ENCODE results near the gene STMND1. TPM values are rescaled to one million over a fixed set of nuclear protein-coding genes. Genes with fewer than 3 reads are reported as not detected.

The STMND1 gene
- polyA plus RNA-seq, 1 donor from 2014 or later, result 0.59 TPM

DNA sequence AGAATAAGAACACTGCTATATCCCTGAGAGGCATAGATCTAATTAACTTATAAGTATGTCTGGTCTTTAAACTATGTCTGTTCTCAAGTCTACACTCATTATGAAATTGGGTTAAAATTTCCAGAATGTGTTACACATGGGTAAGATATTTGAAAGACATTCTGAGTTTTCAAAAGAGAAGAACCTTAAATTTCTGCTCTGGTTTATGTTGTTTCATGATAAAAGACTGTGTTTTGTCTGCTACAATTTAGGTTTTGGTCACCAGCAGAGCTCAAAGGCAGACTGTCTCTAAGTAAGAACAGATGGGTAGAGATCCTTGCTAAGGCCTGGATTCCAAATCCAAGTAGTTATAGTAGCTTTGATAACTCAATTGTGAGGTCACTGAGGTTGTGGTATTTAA is 6.0 kb downstream of the STMND1 start:
- H3K4me2 ChIP-seq (ENCODE audit: low read length), result no peak overlapping the region
- H3K9ac ChIP-seq (ENCODE audit: low read length), result no peak overlapping the region
- H3K79me2 ChIP-seq (replicated peaks; ENCODE audit: insufficient read depth, low read length), result no peaks in the 10 kb centered on the region
- no peaks in the 10 kb centered on the region for H3K9me3 ChIP-seq (ENCODE audit: low read length)
- no peak overlapping the region for H3K4me3 ChIP-seq (ENCODE audit: low read length)
- no peak overlapping the region for H2AFZ ChIP-seq (ENCODE audit: low read depth, low read length)
- TF ChIP-seq, protein P1, sequence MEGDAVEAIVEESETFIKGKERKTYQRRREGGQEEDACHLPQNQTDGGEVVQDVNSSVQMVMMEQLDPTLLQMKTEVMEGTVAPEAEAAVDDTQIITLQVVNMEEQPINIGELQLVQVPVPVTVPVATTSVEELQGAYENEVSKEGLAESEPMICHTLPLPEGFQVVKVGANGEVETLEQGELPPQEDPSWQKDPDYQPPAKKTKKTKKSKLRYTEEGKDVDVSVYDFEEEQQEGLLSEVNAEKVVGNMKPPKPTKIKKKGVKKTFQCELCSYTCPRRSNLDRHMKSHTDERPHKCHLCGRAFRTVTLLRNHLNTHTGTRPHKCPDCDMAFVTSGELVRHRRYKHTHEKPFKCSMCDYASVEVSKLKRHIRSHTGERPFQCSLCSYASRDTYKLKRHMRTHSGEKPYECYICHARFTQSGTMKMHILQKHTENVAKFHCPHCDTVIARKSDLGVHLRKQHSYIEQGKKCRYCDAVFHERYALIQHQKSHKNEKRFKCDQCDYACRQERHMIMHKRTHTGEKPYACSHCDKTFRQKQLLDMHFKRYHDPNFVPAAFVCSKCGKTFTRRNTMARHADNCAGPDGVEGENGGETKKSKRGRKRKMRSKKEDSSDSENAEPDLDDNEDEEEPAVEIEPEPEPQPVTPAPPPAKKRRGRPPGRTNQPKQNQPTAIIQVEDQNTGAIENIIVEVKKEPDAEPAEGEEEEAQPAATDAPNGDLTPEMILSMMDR (IDR thresholded peaks at IDR 0.05; ENCODE audit: poor library complexity, severe bottlenecking), result no peak
- TF ChIP-seq, protein P2, sequence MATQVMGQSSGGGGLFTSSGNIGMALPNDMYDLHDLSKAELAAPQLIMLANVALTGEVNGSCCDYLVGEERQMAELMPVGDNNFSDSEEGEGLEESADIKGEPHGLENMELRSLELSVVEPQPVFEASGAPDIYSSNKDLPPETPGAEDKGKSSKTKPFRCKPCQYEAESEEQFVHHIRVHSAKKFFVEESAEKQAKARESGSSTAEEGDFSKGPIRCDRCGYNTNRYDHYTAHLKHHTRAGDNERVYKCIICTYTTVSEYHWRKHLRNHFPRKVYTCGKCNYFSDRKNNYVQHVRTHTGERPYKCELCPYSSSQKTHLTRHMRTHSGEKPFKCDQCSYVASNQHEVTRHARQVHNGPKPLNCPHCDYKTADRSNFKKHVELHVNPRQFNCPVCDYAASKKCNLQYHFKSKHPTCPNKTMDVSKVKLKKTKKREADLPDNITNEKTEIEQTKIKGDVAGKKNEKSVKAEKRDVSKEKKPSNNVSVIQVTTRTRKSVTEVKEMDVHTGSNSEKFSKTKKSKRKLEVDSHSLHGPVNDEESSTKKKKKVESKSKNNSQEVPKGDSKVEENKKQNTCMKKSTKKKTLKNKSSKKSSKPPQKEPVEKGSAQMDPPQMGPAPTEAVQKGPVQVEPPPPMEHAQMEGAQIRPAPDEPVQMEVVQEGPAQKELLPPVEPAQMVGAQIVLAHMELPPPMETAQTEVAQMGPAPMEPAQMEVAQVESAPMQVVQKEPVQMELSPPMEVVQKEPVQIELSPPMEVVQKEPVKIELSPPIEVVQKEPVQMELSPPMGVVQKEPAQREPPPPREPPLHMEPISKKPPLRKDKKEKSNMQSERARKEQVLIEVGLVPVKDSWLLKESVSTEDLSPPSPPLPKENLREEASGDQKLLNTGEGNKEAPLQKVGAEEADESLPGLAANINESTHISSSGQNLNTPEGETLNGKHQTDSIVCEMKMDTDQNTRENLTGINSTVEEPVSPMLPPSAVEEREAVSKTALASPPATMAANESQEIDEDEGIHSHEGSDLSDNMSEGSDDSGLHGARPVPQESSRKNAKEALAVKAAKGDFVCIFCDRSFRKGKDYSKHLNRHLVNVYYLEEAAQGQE (IDR thresholded peaks at IDR 0.05; ENCODE audit: borderline replicate concordance), result no peak
- no peak for TF ChIP-seq POLR2AphosphoS5 (IDR thresholded peaks at IDR 0.05)
- H3K27me3 ChIP-seq (ENCODE audit: insufficient read depth, low read depth, low read length), result peaks cover 4% of the 10 kb centered on the region
- H3K27ac ChIP-seq (ENCODE audit: low read length), result no peak overlapping the region
- H4K20me1 ChIP-seq (ENCODE audit: insufficient read depth), result no peaks in the 10 kb centered on the region
- H3F3A ChIP-seq (ENCODE audit: insufficient read depth, low read length, poor library complexity, severe bottlenecking), result no peaks in the 10 kb centered on the region
- no peaks in the 10 kb centered on the region for H3K9me2 ChIP-seq (ENCODE audit: insufficient read depth, low read length)
- H3K36me3 ChIP-seq (ENCODE audit: insufficient read depth, low read length), result no peaks in the 10 kb centered on the region

DNA sequence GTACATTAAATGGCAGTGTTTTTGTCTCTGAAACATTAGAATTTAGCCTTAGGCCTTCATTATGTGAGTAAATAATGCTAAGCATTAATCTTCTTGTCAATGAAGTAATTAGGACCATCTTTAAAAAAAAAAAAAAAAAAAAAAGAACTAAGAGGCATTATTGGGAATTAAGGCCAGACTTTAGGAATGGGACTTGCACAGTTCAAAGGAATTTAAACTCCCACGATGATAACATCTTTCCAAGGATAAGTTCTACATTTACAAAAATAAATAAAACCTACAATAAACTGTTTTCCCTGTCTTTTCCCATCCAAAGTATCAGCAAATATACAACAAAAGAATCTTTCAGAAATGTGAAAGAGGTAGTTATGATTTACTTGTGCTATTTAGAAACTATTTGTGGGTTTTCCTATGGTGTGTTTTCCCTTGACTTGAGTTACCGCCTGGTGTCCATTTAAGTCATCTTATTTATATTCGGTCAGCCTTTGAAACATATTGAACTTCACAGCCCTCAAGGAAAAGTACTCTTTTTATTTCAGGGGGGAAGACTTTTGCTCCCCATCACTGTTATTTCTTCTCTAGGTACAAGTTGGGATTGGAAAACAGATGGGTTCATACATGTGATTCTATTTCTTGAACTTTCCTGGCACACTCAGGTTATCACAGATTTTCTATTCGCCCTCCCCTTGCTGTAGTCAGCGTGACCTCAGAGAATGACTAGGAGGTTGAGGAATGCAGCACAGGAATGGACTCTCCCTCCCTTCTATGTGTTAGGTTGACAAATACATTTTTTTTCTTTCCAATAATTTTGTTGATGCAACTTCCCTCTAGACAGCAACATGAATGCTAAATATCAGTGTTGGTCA is 13.6 kb downstream of the STMND1 start:
- H3K9me2 ChIP-seq (ENCODE audit: insufficient read depth, low read length), result no peaks in the 10 kb centered on the region
- H3K79me2 ChIP-seq (replicated peaks; ENCODE audit: insufficient read depth, low read length), result no peaks in the 10 kb centered on the region
- H3K9ac ChIP-seq (ENCODE audit: low read length), result no peak overlapping the region
- no peaks in the 10 kb centered on the region for H3K9me3 ChIP-seq (ENCODE audit: low read length)
- H3K4me3 ChIP-seq (ENCODE audit: low read length), result no peak overlapping the region
- H4K20me1 ChIP-seq (ENCODE audit: insufficient read depth), result no peaks in the 10 kb centered on the region
- H2AFZ ChIP-seq (ENCODE audit: low read depth, low read length), result no peak overlapping the region
- no peaks in the 10 kb centered on the region for H3K36me3 ChIP-seq (ENCODE audit: insufficient read depth, low read length)
- no peaks in the 10 kb centered on the region for H3K27me3 ChIP-seq (ENCODE audit: insufficient read depth, low read depth, low read length)
- H3F3A ChIP-seq (ENCODE audit: insufficient read depth, low read length, poor library complexity, severe bottlenecking), result no peaks in the 10 kb centered on the region
- no peak overlapping the region for H3K4me2 ChIP-seq (ENCODE audit: low read length)
- no peak for TF ChIP-seq RAD21 (conservative IDR thresholded peaks at IDR 0.05)
- TF ChIP-seq MXI1 (conservative IDR thresholded peaks at IDR 0.05; ENCODE audit: poor library complexity, severe bottlenecking), result no peak
- TF ChIP-seq POLR2AphosphoS5 (IDR thresholded peaks at IDR 0.05), result no peak
- no peak for TF ChIP-seq EZH2 (IDR thresholded peaks at IDR 0.05; ENCODE audit: borderline replicate concordance, insufficient read depth, low read length, poor library complexity, severe bottlenecking)
- TF ChIP-seq SMC3 (conservative IDR thresholded peaks at IDR 0.05; ENCODE audit: poor library complexity), result no peak
- no peak for TF ChIP-seq EP300 (conservative IDR thresholded peaks at IDR 0.05; ENCODE audit: poor library complexity, severe bottlenecking)
- no peak overlapping the region for H3K27ac ChIP-seq (ENCODE audit: low read length)

Measured in neural cell (in vitro differentiated cells).